Activated T-cell treated with anti-CD3 and anti-CD28 coated beads, Interleukin-2, amount 50 U/mL, for 48 hours (primary cell): ENCODE data around the gene CYP1B1.
A peak's percentile ranks its signal among the peaks of the same experiment; 100 is the strongest.
"Not testable (repeated sequence)": the region's sequence is repeated elsewhere in the genome, so short reads cannot be mapped to it uniquely, and the experiment has no call there.

ENCODE experiments used
- DNase-seq, 2 experiments: peaks; one replicate each; pipeline ENCODE4 v3.0.0-alpha.2; 2020

Gene CYP1B1

GRCh38 chr2:38098421-38099098 is 22.6 kb upstream of the CYP1B1 start:
- DNase-seq, result no peak

GRCh38 chr2:38097988-38098385 is 22.0 kb upstream of the CYP1B1 start:
- no peak for DNase-seq

- DNase-seq, result no peak
Measured at GRCh38 chr2:38097258-38097987, 21.5 kb upstream of the CYP1B1 start.

- DNase-seq, result no peak
Measured at GRCh38 chr2:38095996-38096861, 20.3 kb upstream of the CYP1B1 start.

GRCh38 chr2:38095079-38095995 is 19.4 kb upstream of the CYP1B1 start:
- no peak for DNase-seq

- DNase-seq, result no peak
Measured at GRCh38 chr2:38093527-38094165, 17.7 kb upstream of the CYP1B1 start.

GRCh38 chr2:38092196-38092902 is 16.4 kb upstream of the CYP1B1 start:
- no peak for DNase-seq

GRCh38 chr2:38091760-38092159 is 15.8 kb upstream of the CYP1B1 start:
- DNase-seq, result no peak

- no peak for DNase-seq
Measured at GRCh38 chr2:38090928-38091327, 15.0 kb upstream of the CYP1B1 start.

- not testable (repeated sequence) for DNase-seq
Measured at GRCh38 chr2:38090212-38090611, 14.3 kb upstream of the CYP1B1 start.

GRCh38 chr2:38085998-38086698 is 10.2 kb upstream of the CYP1B1 start:
- DNase-seq, result not testable (repeated sequence)

GRCh38 chr2:38084556-38084955 is 8.6 kb upstream of the CYP1B1 start:
- not testable (repeated sequence) for DNase-seq

GRCh38 chr2:38082727-38083126 is 6.8 kb upstream of the CYP1B1 start:
- not testable (repeated sequence) for DNase-seq

GRCh38 chr2:38080346-38080745 is 4.4 kb upstream of the CYP1B1 start:
- DNase-seq, result no peak

GRCh38 chr2:38079116-38080052 is 3.4 kb upstream of the CYP1B1 start:
- DNase-seq, result no peak

- no peak for DNase-seq
Measured at GRCh38 chr2:38077431-38077769, 1.4 kb upstream of the CYP1B1 start.

GRCh38 chr2:38076710-38077430 is 919 bp upstream of the CYP1B1 start:
- DNase-seq, result peak; percentile 89 to 90

GRCh38 chr2:38076152-38076709 is 280 bp upstream of the CYP1B1 start:
- peak; percentile 81 to 84 for DNase-seq
